Hepatocyte (in vitro differentiated cells): ENCODE results near the gene ATG16L1.

Experiments used
- EZH2 ChIP-seq: fragments of 200-600 bp; sonication (generic); IDR thresholded peaks from 2 replicates; pipeline ENCODE4 v1.6.1; 2016; ENCODE audit warnings: antibody characterized with exemption, mild to moderate bottlenecking, borderline replicate concordance
- EZH2phosphoT487 ChIP-seq: fragments of 200-600 bp; sonication (generic); IDR thresholded peaks from one replicate; pipeline ENCODE4 v1.6.1; 2018; ENCODE audit warnings: antibody characterized with exemption, mild to moderate bottlenecking, low read depth, moderate library complexity; ENCODE audit not compliant: unreplicated experiment, severe bottlenecking
- TF ChIP-seq, protein P1 (sequence below): fragments of 200-600 bp; sonication (generic); IDR thresholded peaks from 2 replicates; pipeline ENCODE4 v1.5.1; 2016; ENCODE audit warnings: antibody characterized with exemption, mild to moderate bottlenecking; ENCODE audit not compliant: poor library complexity

DNA sequence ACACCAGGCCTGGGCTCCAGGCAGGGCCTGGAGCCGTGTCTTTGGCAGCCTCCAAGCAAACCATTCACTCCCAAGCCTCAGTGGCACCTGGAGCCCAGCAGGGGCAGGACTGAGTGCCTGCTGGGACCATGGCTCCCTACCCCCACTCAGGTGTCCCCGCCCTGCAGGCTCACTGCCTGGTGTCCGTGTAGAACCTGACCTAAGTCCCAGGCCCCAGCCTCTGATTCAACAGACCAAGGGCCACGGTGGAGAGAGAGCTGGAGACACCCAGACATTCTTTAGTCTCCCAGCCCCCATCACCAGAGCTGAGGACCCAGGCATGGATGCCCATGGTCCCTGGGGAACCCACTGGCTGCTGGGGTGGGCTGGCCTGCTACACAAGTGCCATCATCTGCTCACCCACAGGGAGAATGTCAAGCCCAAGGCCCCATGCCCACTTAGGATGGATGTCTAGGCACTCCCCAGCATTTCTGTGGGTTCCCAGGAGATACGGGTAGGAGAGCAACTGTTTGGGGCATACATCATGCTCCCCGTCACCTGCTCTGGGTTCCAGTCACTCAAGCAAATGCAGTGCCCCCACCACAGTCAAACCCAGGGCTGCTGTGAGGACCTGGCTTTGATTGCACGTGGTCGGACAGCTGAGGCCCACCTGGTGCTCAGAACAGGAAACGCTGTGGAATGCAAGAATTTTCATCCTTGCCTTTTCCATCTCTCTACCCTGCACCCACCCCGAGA is 42.9 kb upstream of the ATG16L1 start:
- TF ChIP-seq, protein P1, sequence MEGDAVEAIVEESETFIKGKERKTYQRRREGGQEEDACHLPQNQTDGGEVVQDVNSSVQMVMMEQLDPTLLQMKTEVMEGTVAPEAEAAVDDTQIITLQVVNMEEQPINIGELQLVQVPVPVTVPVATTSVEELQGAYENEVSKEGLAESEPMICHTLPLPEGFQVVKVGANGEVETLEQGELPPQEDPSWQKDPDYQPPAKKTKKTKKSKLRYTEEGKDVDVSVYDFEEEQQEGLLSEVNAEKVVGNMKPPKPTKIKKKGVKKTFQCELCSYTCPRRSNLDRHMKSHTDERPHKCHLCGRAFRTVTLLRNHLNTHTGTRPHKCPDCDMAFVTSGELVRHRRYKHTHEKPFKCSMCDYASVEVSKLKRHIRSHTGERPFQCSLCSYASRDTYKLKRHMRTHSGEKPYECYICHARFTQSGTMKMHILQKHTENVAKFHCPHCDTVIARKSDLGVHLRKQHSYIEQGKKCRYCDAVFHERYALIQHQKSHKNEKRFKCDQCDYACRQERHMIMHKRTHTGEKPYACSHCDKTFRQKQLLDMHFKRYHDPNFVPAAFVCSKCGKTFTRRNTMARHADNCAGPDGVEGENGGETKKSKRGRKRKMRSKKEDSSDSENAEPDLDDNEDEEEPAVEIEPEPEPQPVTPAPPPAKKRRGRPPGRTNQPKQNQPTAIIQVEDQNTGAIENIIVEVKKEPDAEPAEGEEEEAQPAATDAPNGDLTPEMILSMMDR: no peak
- TF ChIP-seq EZH2phosphoT487: no peak
- TF ChIP-seq EZH2: no peak
